ENCODE results near the gene FPGS. TPM values are rescaled to one million over a fixed set of nuclear protein-coding genes. Genes with fewer than 3 reads are reported as not detected.

Gene FPGS
- total and polyA plus RNA-seq, 11 donors = 36.8 to 55.1 (median 41.5) TPM

DNA sequence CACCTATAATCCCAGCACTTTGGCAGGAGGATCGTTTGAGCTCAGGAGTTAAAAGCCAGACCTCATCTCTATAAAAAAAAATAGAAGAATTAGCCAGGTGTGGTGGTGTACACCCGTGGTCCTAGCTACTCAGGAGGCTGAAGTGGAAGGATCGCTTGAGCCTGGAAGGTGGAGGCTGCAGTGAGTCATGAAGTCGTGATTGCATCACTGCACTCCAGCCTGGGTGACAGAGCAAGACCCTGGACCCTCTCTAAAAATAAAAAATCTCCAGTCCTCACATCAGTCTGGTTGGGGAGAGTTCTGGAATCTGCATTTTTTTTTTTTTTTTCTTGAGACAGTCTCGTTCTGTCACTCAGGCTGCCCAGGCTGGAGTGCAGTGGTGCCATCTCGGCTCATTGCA, 9.3 kb downstream of the FPGS start:
- H3K27ac ChIP-seq = no peak overlapping the region
- intact Hi-C loops (cut with DNase I) = no loop called here
- WGBS, 4 donors = 73 to 91% (median 83%) methylated on average over 6 of the region's 6 CpGs
- H3K9me3 ChIP-seq = no peaks in the 10 kb centered on the region
- no peak overlapping the region for H3K4me3 ChIP-seq
- peaks cover 0 to 30% (median 4%) of the 10 kb centered on the region in 12 donors for H3K4me1 ChIP-seq
- peaks cover 0 to 93% (median 88%) of the 10 kb centered on the region in 9 donors for H3K36me3 ChIP-seq
- no peak for ATAC-seq
- no peak for DNase-seq
- no peaks in the 10 kb centered on the region for H3K27me3 ChIP-seq
- TF ChIP-seq POLR2A (IDR thresholded peaks at IDR 0.05) = no peak
- TF ChIP-seq, protein P1, sequence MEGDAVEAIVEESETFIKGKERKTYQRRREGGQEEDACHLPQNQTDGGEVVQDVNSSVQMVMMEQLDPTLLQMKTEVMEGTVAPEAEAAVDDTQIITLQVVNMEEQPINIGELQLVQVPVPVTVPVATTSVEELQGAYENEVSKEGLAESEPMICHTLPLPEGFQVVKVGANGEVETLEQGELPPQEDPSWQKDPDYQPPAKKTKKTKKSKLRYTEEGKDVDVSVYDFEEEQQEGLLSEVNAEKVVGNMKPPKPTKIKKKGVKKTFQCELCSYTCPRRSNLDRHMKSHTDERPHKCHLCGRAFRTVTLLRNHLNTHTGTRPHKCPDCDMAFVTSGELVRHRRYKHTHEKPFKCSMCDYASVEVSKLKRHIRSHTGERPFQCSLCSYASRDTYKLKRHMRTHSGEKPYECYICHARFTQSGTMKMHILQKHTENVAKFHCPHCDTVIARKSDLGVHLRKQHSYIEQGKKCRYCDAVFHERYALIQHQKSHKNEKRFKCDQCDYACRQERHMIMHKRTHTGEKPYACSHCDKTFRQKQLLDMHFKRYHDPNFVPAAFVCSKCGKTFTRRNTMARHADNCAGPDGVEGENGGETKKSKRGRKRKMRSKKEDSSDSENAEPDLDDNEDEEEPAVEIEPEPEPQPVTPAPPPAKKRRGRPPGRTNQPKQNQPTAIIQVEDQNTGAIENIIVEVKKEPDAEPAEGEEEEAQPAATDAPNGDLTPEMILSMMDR (IDR thresholded peaks at IDR 0.05) = no peak

DNA sequence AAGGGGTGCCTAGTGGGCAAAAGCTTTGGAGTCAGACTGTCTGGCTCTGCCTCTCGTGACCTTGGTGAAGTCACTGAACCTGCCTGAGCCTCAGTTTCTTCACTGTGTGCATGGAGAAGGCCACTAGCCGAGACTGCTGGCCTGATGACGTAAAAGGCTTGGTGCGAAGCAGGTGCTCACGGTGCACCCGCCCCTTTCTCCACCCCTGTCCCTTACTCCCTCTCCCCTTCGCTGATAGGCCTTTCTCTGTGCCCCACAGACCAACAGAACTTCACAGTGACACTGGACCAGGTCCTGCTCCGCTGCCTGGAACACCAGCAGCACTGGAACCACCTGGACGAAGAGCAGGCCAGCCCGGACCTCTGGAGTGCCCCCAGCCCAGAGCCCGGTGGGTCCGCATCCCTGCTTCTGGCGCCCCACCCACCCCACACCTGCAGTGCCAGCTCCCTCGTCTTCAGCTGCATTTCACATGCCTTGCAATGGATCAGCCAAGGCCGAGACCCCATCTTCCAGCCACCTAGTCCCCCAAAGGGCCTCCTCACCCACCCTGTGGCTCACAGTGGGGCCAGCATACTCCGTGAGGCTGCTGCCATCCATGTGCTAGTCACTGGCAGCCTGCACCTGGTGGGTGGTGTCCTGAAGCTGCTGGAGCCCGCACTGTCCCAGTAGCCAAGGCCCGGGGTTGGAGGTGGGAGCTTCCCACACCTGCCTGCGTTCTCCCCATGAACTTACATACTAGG, 10.4 kb downstream of the FPGS start:
- ATAC-seq = peak in 2 of 4 donors; percentile 1 to 2

DNA sequence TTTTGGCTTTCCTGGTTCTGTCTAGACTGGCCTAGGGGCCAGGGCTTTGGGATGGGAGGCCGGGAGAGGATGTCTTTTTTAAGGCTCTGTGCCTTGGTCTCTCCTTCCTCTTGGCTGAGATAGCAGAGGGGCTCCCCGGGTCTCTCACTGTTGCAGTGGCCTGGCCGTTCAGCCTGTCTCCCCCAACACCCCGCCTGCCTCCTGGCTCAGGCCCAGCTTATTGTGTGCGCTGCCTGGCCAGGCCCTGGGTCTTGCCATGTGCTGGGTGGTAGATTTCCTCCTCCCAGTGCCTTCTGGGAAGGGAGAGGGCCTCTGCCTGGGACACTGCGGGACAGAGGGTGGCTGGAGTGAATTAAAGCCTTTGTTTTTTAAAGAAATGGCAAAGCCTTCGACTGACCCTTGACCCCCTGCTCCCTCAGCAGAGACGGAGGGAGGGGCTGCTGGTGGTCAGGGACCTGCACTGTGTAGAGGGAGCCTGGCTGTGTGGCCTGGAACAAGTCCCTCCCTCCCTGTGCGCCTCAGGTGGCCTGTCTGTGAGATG, 11.1 kb downstream of the FPGS start:
- Histone ChIP-seq H3K4me3 (no peak overlapping the region), H3K36me3 (peaks cover 0 to 93% (median 88%) of the 10 kb centered on the region in 9 donors), H3K9me3 (no peaks in the 10 kb centered on the region), H3K27me3 (no peaks in the 10 kb centered on the region), H3K4me1 (peaks cover 0 to 43% (median 5%) of the 10 kb centered on the region in 12 donors), H3K27ac (peak overlapping the region in 9 of 12 donors; percentile 4 to 52 (median 34))
- peak in 1 of 5 donors; percentile 58 for DNase-seq
- 47 to 61% (median 55%) methylated on average over 8 to 9 of the region's 9 CpGs for WGBS, 4 donors
- ATAC-seq = peak in 3 of 4 donors; percentile 3 to 36 (median 7)
- intact Hi-C loops (cut with DNase I) = no loop called here
- TF ChIP-seq POLR2A (IDR thresholded peaks at IDR 0.05) = peak in 1 of 2 donors; percentile 18
- TF ChIP-seq, protein P1 (IDR thresholded peaks at IDR 0.05) = no peak

More for the DNA sequence above, 10.4 kb downstream of the FPGS start:
- Histone ChIP-seq H3K4me1 (peaks cover 0 to 38% (median 4%) of the 10 kb centered on the region in 12 donors), H3K4me3 (no peak overlapping the region), H3K9me3 (no peaks in the 10 kb centered on the region), H3K27me3 (no peaks in the 10 kb centered on the region), H3K27ac (peak overlapping the region in 7 of 12 donors; percentile 4 to 52 (median 34)), H3K36me3 (peaks cover 0 to 93% (median 88%) of the 10 kb centered on the region in 9 donors)
- intact Hi-C loops (cut with DNase I) = no loop called here
- WGBS, 4 donors = 78 to 87% (median 81%) methylated on average over 17 to 19 of the region's 19 CpGs
- TF ChIP-seq POLR2A (IDR thresholded peaks at IDR 0.05) = no peak
- TF ChIP-seq, protein P1 (IDR thresholded peaks at IDR 0.05) = no peak
- DNase-seq = no peak
